ENCODE measurements around the gene CRYBB1. TPM values are rescaled to one million over a fixed set of nuclear protein-coding genes. Genes with fewer than 3 reads are reported as not detected.

CRYBB1 gene
- total and polyA plus RNA-seq, 4 donors, result 0.17 to 2.3 (median 0.32) TPM; not detected in 1

- Histone ChIP-seq H3K9me3 (ENCODE audit: control insufficient read depth in 4 of 4, low read length in 3 of 4) (no peaks in the 10 kb centered on the region), H3K36me3 (ENCODE audit: control insufficient read depth in 4 of 4, insufficient read depth in 3 of 4, low read depth in 1 of 4, low read length in 3 of 4) (peaks cover 0 to 4% (median 0%) of the 10 kb centered on the region in 4 donors), H3K27me3 (ENCODE audit: control insufficient read depth in 4 of 4, insufficient read depth in 4 of 4, low read length in 3 of 4) (no peaks in the 10 kb centered on the region), H3K27ac (ENCODE audit: low read depth in 1 of 2, low read length in 2 of 2) (peak overlapping the region; percentile 94 to 97), H3K4me3 (ENCODE audit: low read depth in 1 of 3, low read length in 3 of 3) (peak overlapping the region; percentile 80 to 95 (median 84)), H3K9ac (ENCODE audit: low read depth in 1 of 2, low read length in 2 of 2) (peak overlapping the region; percentile 80 to 85), H3K4me1 (ENCODE audit: control insufficient read depth in 4 of 4, insufficient read depth in 4 of 4, low read length in 3 of 4) (peaks cover 8 to 43% (median 39%) of the 10 kb centered on the region in 4 donors)
- WGBS, result under 1% methylated on average over 44 of the region's 44 CpGs
- TF ChIP-seq, protein P1, sequence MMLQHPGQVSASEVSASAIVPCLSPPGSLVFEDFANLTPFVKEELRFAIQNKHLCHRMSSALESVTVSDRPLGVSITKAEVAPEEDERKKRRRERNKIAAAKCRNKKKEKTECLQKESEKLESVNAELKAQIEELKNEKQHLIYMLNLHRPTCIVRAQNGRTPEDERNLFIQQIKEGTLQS (IDR thresholded peaks at IDR 0.05), result no peak
- TF ChIP-seq ZBTB33 (IDR thresholded peaks at IDR 0.05) (no peak), RAD21 (IDR thresholded peaks at IDR 0.05) (peak; percentile 31 to 52), YY1 (IDR thresholded peaks at IDR 0.05) (no peak), GABPA (IDR thresholded peaks at IDR 0.05 in 1 of 2, conservative IDR thresholded peaks at IDR 0.05 in 1 of 2) (no peak), JUND (IDR thresholded peaks at IDR 0.05) (no peak), SP1 (IDR thresholded peaks at IDR 0.05) (peak; percentile 56), TAF1 (conservative IDR thresholded peaks at IDR 0.05) (no peak), NR2F2 (IDR thresholded peaks at IDR 0.05) (no peak), RXRA (IDR thresholded peaks at IDR 0.05) (peak in 1 of 2 donors; percentile 71), HNF4A (conservative IDR thresholded peaks at IDR 0.05) (peak; percentile 66 to 67), EGR1 (IDR thresholded peaks at IDR 0.05; ENCODE audit: low read depth in 2 of 2) (peak in 1 of 2 donors; percentile 8), FOXA2 (IDR thresholded peaks at IDR 0.05) (no peak)
- peak; percentile 70 for DNase-seq (ENCODE audit: low spot score)
Measured at GRCh38 chr22:26589367-26589844, 28.4 kb downstream of the CRYBB1 start.

DNA sequence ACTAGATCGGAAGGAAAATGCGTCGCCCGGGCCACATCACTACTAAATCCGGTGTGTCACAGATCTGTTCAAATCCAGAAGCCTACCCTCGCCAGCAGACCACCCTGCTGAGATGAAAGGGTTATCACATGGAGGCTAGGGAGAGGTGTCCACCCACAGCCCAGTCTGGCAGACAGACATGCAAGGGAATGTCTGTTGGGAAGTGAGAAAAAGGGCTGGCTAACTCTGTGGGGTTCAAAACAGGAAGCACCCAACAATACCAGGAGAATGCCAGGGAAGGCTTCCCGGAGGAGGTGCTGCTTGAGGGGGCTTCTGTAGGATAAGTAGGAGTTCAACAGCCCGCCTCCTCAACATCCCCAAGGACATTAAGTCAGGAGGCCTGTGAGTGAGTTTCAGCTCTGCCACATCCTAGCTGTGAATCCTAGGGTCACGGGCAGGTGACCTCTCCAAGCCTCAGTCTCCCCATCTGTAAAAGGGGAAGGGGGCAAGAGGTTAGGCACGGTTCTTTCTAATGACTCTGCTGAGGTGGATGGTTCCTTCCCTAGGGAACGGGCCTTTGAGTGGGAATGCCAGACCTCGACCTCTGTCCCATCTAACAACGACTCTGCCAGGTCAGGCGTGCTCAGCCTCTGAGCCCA is 29.0 kb downstream of the CRYBB1 start:
- Histone ChIP-seq H3K27ac (ENCODE audit: low read depth in 1 of 2, low read length in 2 of 2) (peak overlapping the region; percentile 94 to 97), H3K27me3 (ENCODE audit: control insufficient read depth in 4 of 4, insufficient read depth in 4 of 4, low read length in 3 of 4) (no peaks in the 10 kb centered on the region), H3K9ac (ENCODE audit: low read depth in 1 of 2, low read length in 2 of 2) (peak overlapping the region; percentile 80 to 85), H3K4me1 (ENCODE audit: control insufficient read depth in 4 of 4, insufficient read depth in 4 of 4, low read length in 3 of 4) (peaks cover 8 to 43% (median 39%) of the 10 kb centered on the region in 4 donors), H3K9me3 (ENCODE audit: control insufficient read depth in 4 of 4, low read length in 3 of 4) (no peaks in the 10 kb centered on the region), H3K36me3 (ENCODE audit: control insufficient read depth in 4 of 4, insufficient read depth in 3 of 4, low read depth in 1 of 4, low read length in 3 of 4) (peaks cover 0 to 4% (median 0%) of the 10 kb centered on the region in 4 donors), H3K4me3 (ENCODE audit: low read depth in 1 of 3, low read length in 3 of 3) (peak overlapping the region; percentile 80 to 95 (median 84))
- TF ChIP-seq JUND (IDR thresholded peaks at IDR 0.05) (no peak), FOXA2 (IDR thresholded peaks at IDR 0.05) (no peak), NR2F2 (IDR thresholded peaks at IDR 0.05) (peak; percentile 44), ZBTB33 (IDR thresholded peaks at IDR 0.05) (no peak), FOXA1 (IDR thresholded peaks at IDR 0.05) (no peak), YY1 (IDR thresholded peaks at IDR 0.05) (peak; percentile 39), SP1 (IDR thresholded peaks at IDR 0.05) (no peak), RXRA (IDR thresholded peaks at IDR 0.05) (peak in 1 of 2 donors; percentile 70), HNF4G (IDR thresholded peaks at IDR 0.05) (no peak), CTCF (IDR thresholded peaks at IDR 0.05; ENCODE audit: low read depth, low read length, missing input control) (no peak), EGR1 (IDR thresholded peaks at IDR 0.05; ENCODE audit: low read depth in 2 of 2) (peak in 1 of 2 donors; percentile 24), TAF1 (conservative IDR thresholded peaks at IDR 0.05) (peak; percentile 38), GABPA (IDR thresholded peaks at IDR 0.05 in 1 of 2, conservative IDR thresholded peaks at IDR 0.05 in 1 of 2) (no peak), HNF4A (conservative IDR thresholded peaks at IDR 0.05) (no peak), RAD21 (IDR thresholded peaks at IDR 0.05) (no peak)
- TF ChIP-seq, protein P2, sequence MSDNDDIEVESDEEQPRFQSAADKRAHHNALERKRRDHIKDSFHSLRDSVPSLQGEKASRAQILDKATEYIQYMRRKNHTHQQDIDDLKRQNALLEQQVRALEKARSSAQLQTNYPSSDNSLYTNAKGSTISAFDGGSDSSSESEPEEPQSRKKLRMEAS (IDR thresholded peaks at IDR 0.05), result peak; percentile 29
- TF ChIP-seq, protein P1 (IDR thresholded peaks at IDR 0.05), result no peak
- TF ChIP-seq, protein P3, sequence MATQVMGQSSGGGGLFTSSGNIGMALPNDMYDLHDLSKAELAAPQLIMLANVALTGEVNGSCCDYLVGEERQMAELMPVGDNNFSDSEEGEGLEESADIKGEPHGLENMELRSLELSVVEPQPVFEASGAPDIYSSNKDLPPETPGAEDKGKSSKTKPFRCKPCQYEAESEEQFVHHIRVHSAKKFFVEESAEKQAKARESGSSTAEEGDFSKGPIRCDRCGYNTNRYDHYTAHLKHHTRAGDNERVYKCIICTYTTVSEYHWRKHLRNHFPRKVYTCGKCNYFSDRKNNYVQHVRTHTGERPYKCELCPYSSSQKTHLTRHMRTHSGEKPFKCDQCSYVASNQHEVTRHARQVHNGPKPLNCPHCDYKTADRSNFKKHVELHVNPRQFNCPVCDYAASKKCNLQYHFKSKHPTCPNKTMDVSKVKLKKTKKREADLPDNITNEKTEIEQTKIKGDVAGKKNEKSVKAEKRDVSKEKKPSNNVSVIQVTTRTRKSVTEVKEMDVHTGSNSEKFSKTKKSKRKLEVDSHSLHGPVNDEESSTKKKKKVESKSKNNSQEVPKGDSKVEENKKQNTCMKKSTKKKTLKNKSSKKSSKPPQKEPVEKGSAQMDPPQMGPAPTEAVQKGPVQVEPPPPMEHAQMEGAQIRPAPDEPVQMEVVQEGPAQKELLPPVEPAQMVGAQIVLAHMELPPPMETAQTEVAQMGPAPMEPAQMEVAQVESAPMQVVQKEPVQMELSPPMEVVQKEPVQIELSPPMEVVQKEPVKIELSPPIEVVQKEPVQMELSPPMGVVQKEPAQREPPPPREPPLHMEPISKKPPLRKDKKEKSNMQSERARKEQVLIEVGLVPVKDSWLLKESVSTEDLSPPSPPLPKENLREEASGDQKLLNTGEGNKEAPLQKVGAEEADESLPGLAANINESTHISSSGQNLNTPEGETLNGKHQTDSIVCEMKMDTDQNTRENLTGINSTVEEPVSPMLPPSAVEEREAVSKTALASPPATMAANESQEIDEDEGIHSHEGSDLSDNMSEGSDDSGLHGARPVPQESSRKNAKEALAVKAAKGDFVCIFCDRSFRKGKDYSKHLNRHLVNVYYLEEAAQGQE (IDR thresholded peaks at IDR 0.05), result no peak
- no peak for DNase-seq (ENCODE audit: low spot score)
- 52% methylated on average over 14 of the region's 14 CpGs for WGBS

Data from liver (tissue), 9 donors.